Esophagus squamous epithelium (tissue), 4 donors: Measurements from ENCODE around the gene LEPROT.

Experiments used
- CTCF ChIP-seq, 6 experiments: fragments of 450-650 bp in 4 of 6; fragments of 200-600 bp in 2 of 6; sonication (generic) in 2 of 6; IDR thresholded peaks; one replicate each; pipeline ENCODE4 v1.5.1; 2016 to 2019; ENCODE audit warnings: antibody characterized with exemption in 6 of 6, mild to moderate bottlenecking in 4 of 6, moderate library complexity in 4 of 6
- POLR2A ChIP-seq, 4 donors: fragments of 450-650 bp; IDR thresholded peaks; one replicate each; pipeline ENCODE4 v1.6.1; 2017; ENCODE audit warnings: antibody characterized with exemption in 4 of 4, mild to moderate bottlenecking in 4 of 4, moderate library complexity in 3 of 4

- TF ChIP-seq CTCF (IDR thresholded peaks at IDR 0.05): no peak
- TF ChIP-seq POLR2A (IDR thresholded peaks at IDR 0.05): no peak
These were observed 15.5 kb downstream of the LEPROT start for GRCh38 chr1:65435987-65436386.
